HEK293T (cell line): Measurements from ENCODE around the gene FHOD3.

Experiments used
- BHLHE40 ChIP-seq: fragments of 450-650 bp; IDR thresholded peaks from 2 replicates; pipeline ENCODE4 v1.6.1; 2016; ENCODE audit warnings: mild to moderate bottlenecking, moderate library complexity, borderline replicate concordance
- CTBP1 ChIP-seq: fragments of 450-650 bp; IDR thresholded peaks from 2 replicates; pipeline ENCODE4 v1.6.1; 2016; ENCODE audit warnings: borderline replicate concordance
- ELF4 ChIP-seq: fragments of 450-650 bp; IDR thresholded peaks from 2 replicates; pipeline ENCODE4 v1.6.1; 2017; ENCODE audit warnings: antibody characterized with exemption
- FOXA1 ChIP-seq: fragments of 450-650 bp; IDR thresholded peaks from 2 replicates; pipeline ENCODE4 v1.6.1; 2016; ENCODE audit warnings: mild to moderate bottlenecking
- FOXK2 ChIP-seq: fragments of 450-650 bp; IDR thresholded peaks from 2 replicates; pipeline ENCODE4 v1.6.1; 2016; ENCODE audit warnings: mild to moderate bottlenecking
- FOXM1 ChIP-seq: fragments of 450-650 bp; IDR thresholded peaks from 2 replicates; pipeline ENCODE4 v1.6.1; 2017; ENCODE audit warnings: mild to moderate bottlenecking, borderline replicate concordance
- PKNOX1 ChIP-seq: fragments of 450-650 bp; IDR thresholded peaks from 2 replicates; pipeline ENCODE4 v1.6.1; 2016
- SP1 ChIP-seq: fragments of 450-650 bp; IDR thresholded peaks from 2 replicates; pipeline ENCODE4 v1.6.1; 2017
- SUZ12 ChIP-seq: fragments of 450-650 bp; IDR thresholded peaks from 2 replicates; pipeline ENCODE4 v1.6.1; 2016; ENCODE audit warnings: mild to moderate bottlenecking
- ZNF384 ChIP-seq: fragments of 450-650 bp; IDR thresholded peaks from 2 replicates; pipeline ENCODE4 v1.6.1; 2016

- TF ChIP-seq SUZ12 (no peak), FOXA1 (no peak), FOXM1 (no peak), FOXK2 (no peak), PKNOX1 (no peak), ZNF384 (no peak), CTBP1 (no peak), SP1 (no peak), ELF4 (no peak), BHLHE40 (no peak)
Measured at GRCh38 chr18:36676629-36677028, 379.1 kb downstream of the FHOD3 start.
